ENCODE measurements around the gene KCNC4. TPM values are rescaled to one million over a fixed set of nuclear protein-coding genes. Genes with fewer than 3 reads are reported as not detected.

Gene KCNC4
- total RNA-seq, 2 experiments from 2014 or later: 5.6 to 17.8 TPM

DNA sequence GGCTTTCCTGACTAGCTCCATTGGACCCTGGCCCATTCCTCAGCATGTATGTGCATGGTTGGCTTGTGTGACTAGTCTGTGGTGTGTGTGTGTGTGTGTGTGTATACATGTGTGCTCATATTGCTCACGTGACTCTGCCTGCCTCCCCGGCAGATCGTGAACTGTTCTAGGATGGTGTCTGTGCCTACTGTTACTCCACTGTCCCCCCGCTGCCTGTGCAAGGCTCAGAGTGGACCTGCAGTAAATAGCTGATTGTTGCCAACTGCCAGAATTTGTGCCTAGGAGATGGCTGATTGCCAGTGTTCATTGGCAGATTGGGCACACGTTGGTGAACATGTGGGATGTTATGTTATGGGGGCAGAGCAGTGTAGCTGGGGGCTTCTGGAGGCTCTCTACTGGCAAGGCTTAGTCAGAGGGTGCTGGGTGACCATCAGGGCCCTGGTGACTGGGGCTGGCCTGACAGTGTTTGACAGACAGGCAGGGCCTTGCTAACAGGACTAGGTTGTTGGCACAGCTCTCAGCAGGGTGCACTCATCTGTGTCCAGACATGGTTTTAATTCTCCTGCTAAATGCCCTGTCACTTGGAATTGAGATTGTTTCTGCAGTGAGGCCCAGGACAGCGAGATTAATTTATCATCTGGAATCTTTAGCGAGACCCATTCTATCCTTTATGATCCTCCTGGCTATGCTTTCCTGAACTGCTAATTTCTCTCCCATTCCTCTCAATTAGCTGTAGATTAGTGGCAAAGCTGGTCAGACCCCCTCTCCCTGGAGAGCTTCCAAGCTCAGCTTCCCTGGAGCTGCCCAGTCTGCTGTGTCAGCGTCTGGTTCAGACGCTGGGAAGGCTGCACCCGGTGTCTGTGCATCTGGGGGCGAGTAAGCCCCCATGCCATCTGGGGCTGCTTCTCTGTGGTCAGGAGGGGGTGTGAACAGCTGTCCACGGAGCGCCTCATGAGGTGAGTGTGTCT, 39.1 kb upstream of the KCNC4 start:
- no TSS peak for BruUV-seq (replicated peaks)
- no peak for TF ChIP-seq CTCF (conservative IDR thresholded peaks at IDR 0.05; ENCODE audit: low read length)
- TF ChIP-seq EZH2phosphoT487 (IDR thresholded peaks at IDR 0.05; ENCODE audit: borderline replicate concordance, low read depth, low read length): no peak

GRCh38 chr1:110172001-110172400, 38.1 kb upstream of the KCNC4 start:
- no peak overlapping the region for H3K27ac ChIP-seq (ENCODE audit: low read depth, low read length, poor library complexity, severe bottlenecking)
- DNase-seq (ENCODE audit: low spot score): no peak
- intact Hi-C loops (cut with micrococcal nuclease; ENCODE audit: unreplicated experiment): no loop called here
- CTCF ChIA-PET (ENCODE audit: unreplicated experiment): interaction anchor here (0.6 kb wide), 1 partner anchor 433 kb away, joined by 3 read pairs; no protein-coding TSS in a partner anchor
- TF ChIP-seq EZH2phosphoT487 (IDR thresholded peaks at IDR 0.05; ENCODE audit: borderline replicate concordance, low read depth, low read length) (no peak), CTCF (conservative IDR thresholded peaks at IDR 0.05; ENCODE audit: low read length) (no peak)
- H3K4me3 ChIP-seq (ENCODE audit: low read depth, low read length, poor library complexity, severe bottlenecking): no peak overlapping the region
- no peaks in the 10 kb centered on the region for H3K79me2 ChIP-seq (ENCODE audit: insufficient read depth, low read depth, low read length)
- POLR2A ChIA-PET: no interaction called here
- H2AFZ ChIP-seq (ENCODE audit: low read length): no peak overlapping the region
- no peaks in the 10 kb centered on the region for H4K20me1 ChIP-seq (ENCODE audit: insufficient read depth, low read length)
- no peak overlapping the region for H3K4me2 ChIP-seq (ENCODE audit: low read length)
- BruUV-seq (replicated peaks): no TSS peak
- no peaks in the 10 kb centered on the region for H3K9me3 ChIP-seq (ENCODE audit: low read length)
- H3K36me3 ChIP-seq (ENCODE audit: insufficient read depth, low read length): no peaks in the 10 kb centered on the region
- no peaks in the 10 kb centered on the region for H3K9me2 ChIP-seq (ENCODE audit: insufficient read depth, low read length)
- H3K4me1 ChIP-seq (ENCODE audit: insufficient read depth, low read length, poor library complexity, severe bottlenecking): no peaks in the 10 kb centered on the region

More for the DNA sequence above, 39.1 kb upstream of the KCNC4 start:
- POLR2A ChIA-PET: no interaction called here
- CTCF ChIA-PET (ENCODE audit: unreplicated experiment): no interaction called here
- H4K20me1 ChIP-seq (ENCODE audit: insufficient read depth, low read length): no peaks in the 10 kb centered on the region
- no peaks in the 10 kb centered on the region for H3K79me2 ChIP-seq (ENCODE audit: insufficient read depth, low read depth, low read length)
- H3K27ac ChIP-seq (ENCODE audit: low read depth, low read length, poor library complexity, severe bottlenecking): no peak overlapping the region
- intact Hi-C loops (cut with micrococcal nuclease; ENCODE audit: unreplicated experiment): no loop called here
- no peaks in the 10 kb centered on the region for H3K9me3 ChIP-seq (ENCODE audit: low read length)
- H3K4me3 ChIP-seq (ENCODE audit: low read depth, low read length, poor library complexity, severe bottlenecking): no peak overlapping the region
- H3K36me3 ChIP-seq (ENCODE audit: insufficient read depth, low read length): no peaks in the 10 kb centered on the region
- H3K4me2 ChIP-seq (ENCODE audit: low read length): no peak overlapping the region
- H2AFZ ChIP-seq (ENCODE audit: low read length): no peak overlapping the region
- H3K4me1 ChIP-seq (ENCODE audit: insufficient read depth, low read length, poor library complexity, severe bottlenecking): no peaks in the 10 kb centered on the region
- no peak for DNase-seq (ENCODE audit: low spot score)
- no peaks in the 10 kb centered on the region for H3K9me2 ChIP-seq (ENCODE audit: insufficient read depth, low read length)
